ENCODE results near the gene MYBPC1. TPM values are rescaled to one million over a fixed set of nuclear protein-coding genes. Genes with fewer than 3 reads are reported as not detected.

The MYBPC1 gene
- total RNA-seq, 2 donors from 2014 or later = 2.1 to 3.0 TPM

GRCh38 chr12:101628676-101629075, 33.9 kb downstream of the MYBPC1 start:
- no peaks in the 10 kb centered on the region for H3K27me3 ChIP-seq
- TF ChIP-seq, protein P1, sequence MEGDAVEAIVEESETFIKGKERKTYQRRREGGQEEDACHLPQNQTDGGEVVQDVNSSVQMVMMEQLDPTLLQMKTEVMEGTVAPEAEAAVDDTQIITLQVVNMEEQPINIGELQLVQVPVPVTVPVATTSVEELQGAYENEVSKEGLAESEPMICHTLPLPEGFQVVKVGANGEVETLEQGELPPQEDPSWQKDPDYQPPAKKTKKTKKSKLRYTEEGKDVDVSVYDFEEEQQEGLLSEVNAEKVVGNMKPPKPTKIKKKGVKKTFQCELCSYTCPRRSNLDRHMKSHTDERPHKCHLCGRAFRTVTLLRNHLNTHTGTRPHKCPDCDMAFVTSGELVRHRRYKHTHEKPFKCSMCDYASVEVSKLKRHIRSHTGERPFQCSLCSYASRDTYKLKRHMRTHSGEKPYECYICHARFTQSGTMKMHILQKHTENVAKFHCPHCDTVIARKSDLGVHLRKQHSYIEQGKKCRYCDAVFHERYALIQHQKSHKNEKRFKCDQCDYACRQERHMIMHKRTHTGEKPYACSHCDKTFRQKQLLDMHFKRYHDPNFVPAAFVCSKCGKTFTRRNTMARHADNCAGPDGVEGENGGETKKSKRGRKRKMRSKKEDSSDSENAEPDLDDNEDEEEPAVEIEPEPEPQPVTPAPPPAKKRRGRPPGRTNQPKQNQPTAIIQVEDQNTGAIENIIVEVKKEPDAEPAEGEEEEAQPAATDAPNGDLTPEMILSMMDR (IDR thresholded peaks at IDR 0.05) = no peak
- no peaks in the 10 kb centered on the region for H3K36me3 ChIP-seq
- no peak overlapping the region for H3K4me3 ChIP-seq
- H3K27ac ChIP-seq = no peak overlapping the region
- DNase-seq (ENCODE audit: low spot score) = no peak
- no peaks in the 10 kb centered on the region for H3K4me1 ChIP-seq
- H3K9me3 ChIP-seq = no peaks in the 10 kb centered on the region

DNA sequence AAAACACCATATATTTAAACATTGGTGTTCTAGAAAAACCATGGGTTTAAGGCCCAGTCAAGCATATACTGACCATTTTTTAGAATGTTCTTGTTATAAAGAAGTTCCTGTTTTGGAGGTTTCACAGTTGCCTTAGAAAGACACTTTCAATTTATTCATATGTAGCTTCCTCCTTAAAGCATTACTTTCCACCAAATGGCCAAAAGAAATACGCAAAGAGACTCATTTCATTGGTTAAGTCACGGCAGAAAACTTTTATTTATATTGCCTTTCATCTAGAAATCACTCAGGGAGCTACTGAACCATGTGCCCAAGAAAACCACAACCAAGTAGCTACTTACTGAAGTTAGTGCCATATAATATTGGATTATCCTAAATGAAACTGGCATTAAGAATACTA, 40.0 kb downstream of the MYBPC1 start:
- no peaks in the 10 kb centered on the region for H3K4me1 ChIP-seq
- H3K27me3 ChIP-seq = no peaks in the 10 kb centered on the region
- no peaks in the 10 kb centered on the region for H3K9me3 ChIP-seq
- no peaks in the 10 kb centered on the region for H3K36me3 ChIP-seq
- no peak overlapping the region for H3K4me3 ChIP-seq
- no peak overlapping the region for H3K27ac ChIP-seq
- TF ChIP-seq, protein P1 (IDR thresholded peaks at IDR 0.05) = no peak
- DNase-seq (ENCODE audit: low spot score) = no peak

DNA sequence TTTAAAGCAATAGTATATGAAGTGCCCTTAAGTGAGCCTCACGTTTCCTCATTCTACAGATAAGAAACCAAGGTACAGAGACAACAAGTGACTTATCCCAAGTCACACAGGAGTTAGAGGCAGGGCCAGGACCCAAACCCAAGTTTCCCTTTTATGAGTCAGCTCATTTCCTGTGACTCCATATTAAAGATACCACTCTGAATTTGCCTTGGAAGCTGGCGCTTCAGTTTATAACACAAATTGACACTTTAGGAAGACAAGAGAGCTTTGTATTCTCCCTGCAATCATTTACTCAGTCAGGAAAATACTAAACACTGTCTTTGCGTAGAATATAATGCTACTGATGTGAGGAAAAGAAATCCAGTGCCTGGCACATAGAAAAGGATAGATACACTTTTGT, 43.2 kb downstream of the MYBPC1 start:
- Histone ChIP-seq H3K9me3 (no peaks in the 10 kb centered on the region), H3K36me3 (no peaks in the 10 kb centered on the region), H3K27me3 (no peaks in the 10 kb centered on the region), H3K4me3 (no peak overlapping the region), H3K4me1 (peaks cover 0 to 6% of the 10 kb centered on the region in 2 donors), H3K27ac (no peak overlapping the region)
- DNase-seq (ENCODE audit: low spot score) = no peak
- TF ChIP-seq, protein P1 (IDR thresholded peaks at IDR 0.05) = no peak

DNA sequence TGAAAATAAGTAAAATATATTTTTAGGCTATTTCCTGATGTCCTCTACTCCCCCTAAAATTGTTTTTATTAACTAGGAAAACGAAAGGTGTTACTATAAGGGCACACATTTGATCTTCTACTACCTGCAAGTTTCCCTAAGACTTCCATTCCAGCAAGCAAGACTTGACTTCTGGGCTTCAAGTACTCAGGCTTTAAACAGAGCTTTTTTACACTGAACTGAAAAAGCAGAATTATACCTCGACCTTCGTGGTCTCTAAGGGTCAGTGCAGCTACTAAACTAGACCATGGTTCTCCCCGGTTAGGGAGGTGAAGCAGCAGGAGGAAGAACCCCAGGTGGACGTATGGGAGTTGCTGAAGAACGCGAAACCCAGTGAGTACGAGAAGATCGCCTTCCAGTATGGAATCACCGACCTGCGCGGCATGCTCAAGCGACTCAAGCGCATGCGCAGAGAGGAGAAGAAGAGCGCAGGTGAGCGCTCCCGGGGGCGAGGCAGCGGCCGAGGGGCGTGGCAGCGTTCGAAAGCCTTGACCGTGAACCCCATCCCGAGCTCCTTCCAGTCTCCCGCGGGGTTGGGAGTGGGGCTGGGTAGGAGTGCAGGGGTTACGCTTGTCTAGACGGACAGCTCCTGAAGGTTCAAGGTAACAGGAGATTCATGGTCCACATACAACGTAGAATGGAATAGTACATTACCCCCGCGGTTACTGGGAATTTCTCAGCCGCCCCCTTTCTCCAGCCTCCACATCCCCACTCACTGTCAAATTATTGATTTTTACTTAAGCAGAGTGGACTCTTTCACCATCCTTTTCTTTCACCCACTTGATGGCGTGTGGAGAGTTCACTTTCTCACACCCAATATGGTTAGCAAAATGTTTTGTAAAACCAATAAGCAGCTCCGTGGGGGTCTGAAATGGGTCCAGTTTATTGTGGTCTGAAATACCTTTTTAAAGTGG, 47.6 kb downstream of the MYBPC1 start:
- peaks cover 0 to 6% of the 10 kb centered on the region in 2 donors for H3K4me1 ChIP-seq
- no peak for DNase-seq (ENCODE audit: low spot score)
- H3K4me3 ChIP-seq = peak overlapping the region in 1 of 2 donors; percentile 24
- H3K27me3 ChIP-seq = no peaks in the 10 kb centered on the region
- H3K9me3 ChIP-seq = no peaks in the 10 kb centered on the region
- no peaks in the 10 kb centered on the region for H3K36me3 ChIP-seq
- H3K27ac ChIP-seq = no peak overlapping the region
- TF ChIP-seq, protein P1 (IDR thresholded peaks at IDR 0.05) = no peak

DNA sequence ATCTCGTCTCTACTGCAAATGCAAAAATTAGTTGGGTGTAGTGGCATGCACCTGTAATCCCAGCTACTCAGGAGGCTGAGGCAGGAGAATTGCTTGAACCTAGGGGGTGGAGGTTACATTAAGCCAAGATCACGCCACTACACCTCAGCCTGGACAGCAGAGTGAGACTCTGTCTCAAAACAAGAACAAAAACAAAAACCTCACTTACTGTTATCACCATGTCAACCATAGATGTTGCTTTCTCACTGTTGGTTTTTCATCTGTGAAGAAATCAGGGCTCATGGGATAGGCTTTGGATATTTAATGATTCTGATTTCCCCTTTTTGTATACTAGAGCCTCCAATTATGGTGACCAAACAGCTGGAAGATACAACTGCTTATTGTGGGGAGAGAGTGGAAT, 52.9 kb downstream of the MYBPC1 start:
- H3K4me1 ChIP-seq = no peaks in the 10 kb centered on the region
- no peaks in the 10 kb centered on the region for H3K9me3 ChIP-seq
- no peak for DNase-seq (ENCODE audit: low spot score)
- no peaks in the 10 kb centered on the region for H3K27me3 ChIP-seq
- H3K36me3 ChIP-seq = no peaks in the 10 kb centered on the region
- TF ChIP-seq, protein P1 (IDR thresholded peaks at IDR 0.05) = no peak
- no peak overlapping the region for H3K27ac ChIP-seq
- H3K4me3 ChIP-seq = no peak overlapping the region
